Liver (tissue), 9 donors: ENCODE measurements around the gene ADAMTS2. TPM values are rescaled to one million over a fixed set of nuclear protein-coding genes. Genes with fewer than 3 reads are reported as not detected.

ENCODE experiments used
- DNase-seq: peaks from one replicate; pipeline ENCODE4 v3.0.0-alpha.2; 2017; ENCODE audit warnings: low spot score
- H3K27ac ChIP-seq, 2 donors: one replicate each; pipeline ENCODE4 v1.7.0; 2013; ENCODE audit warnings: inconsistent platforms in 2 of 2, low read length in 2 of 2, control low read depth in 1 of 2, low read depth in 1 of 2, mild to moderate bottlenecking in 1 of 2
- H3K27me3 ChIP-seq, 4 donors: one replicate each; pipeline versions ENCODE4 v1.6.1 to v1.7.0; 2013; ENCODE audit warnings: low read length in 3 of 4, inconsistent platforms in 1 of 4, mild to moderate bottlenecking in 1 of 4, moderate library complexity in 1 of 4; ENCODE audit not compliant: control insufficient read depth in 4 of 4, insufficient read depth in 4 of 4
- H3K36me3 ChIP-seq, 4 donors: one replicate each; pipeline versions ENCODE4 v1.6.1 to v1.7.0; 2013; ENCODE audit warnings: low read length in 3 of 4, mild to moderate bottlenecking in 3 of 4, low read depth in 1 of 4, moderate library complexity in 1 of 4; ENCODE audit not compliant: control insufficient read depth in 4 of 4, insufficient read depth in 3 of 4
- H3K4me1 ChIP-seq, 4 donors: one replicate each; pipeline versions ENCODE4 v1.6.1 to v1.7.0; 2013; ENCODE audit warnings: low read length in 3 of 4, mild to moderate bottlenecking in 3 of 4, moderate library complexity in 1 of 4; ENCODE audit not compliant: control insufficient read depth in 4 of 4, insufficient read depth in 4 of 4
- H3K4me3 ChIP-seq, 3 donors: one replicate each; pipeline versions ENCODE4 v1.6.1 to v1.7.0; 2013; ENCODE audit warnings: low read length in 3 of 3, control low read depth in 1 of 3, low read depth in 1 of 3, mild to moderate bottlenecking in 1 of 3
- H3K9ac ChIP-seq, 2 donors: one replicate each; pipeline ENCODE4 v1.7.0; 2013; ENCODE audit warnings: low read length in 2 of 2, mild to moderate bottlenecking in 2 of 2, moderate library complexity in 2 of 2, control low read depth in 1 of 2, low read depth in 1 of 2
- H3K9me3 ChIP-seq, 4 donors: one replicate each; pipeline versions ENCODE4 v1.6.1 to v1.7.0; 2013; ENCODE audit warnings: low read length in 3 of 4; ENCODE audit not compliant: control insufficient read depth in 4 of 4
- CTCF ChIP-seq: fragments of 150-350 bp; IDR thresholded peaks from 2 replicates; pipeline ENCODE4 v1.5.1; 2017; ENCODE audit warnings: improper control_type of control experiment, low read depth, low read length; ENCODE audit not compliant: missing input control
- FOXA1 ChIP-seq: IDR thresholded peaks from 2 replicates; pipeline ENCODE4 v1.6.1; 2016; ENCODE audit warnings: antibody characterized with exemption
- FOXA2 ChIP-seq: IDR thresholded peaks from 2 replicates; pipeline ENCODE4 v1.6.1; 2016; ENCODE audit warnings: antibody characterized with exemption
- GABPA ChIP-seq, 2 donors: IDR thresholded peaks in 1 of 2; conservative IDR thresholded peaks in 1 of 2; 2 replicates each; pipeline ENCODE4 v1.6.1; 2016; ENCODE audit warnings: antibody characterized with exemption in 2 of 2, mild to moderate bottlenecking in 1 of 2, moderate library complexity in 1 of 2
- HNF4A ChIP-seq, 2 donors: conservative IDR thresholded peaks; 2 replicates each; pipeline ENCODE4 v1.6.1; 2016; ENCODE audit warnings: antibody characterized with exemption in 2 of 2, mild to moderate bottlenecking in 2 of 2
- HNF4G ChIP-seq: IDR thresholded peaks from 2 replicates; pipeline ENCODE4 v1.6.1; 2016; ENCODE audit warnings: antibody characterized with exemption
- JUND ChIP-seq, 2 donors: IDR thresholded peaks; 2 replicates each; pipeline ENCODE4 v1.6.1; 2016; ENCODE audit warnings: antibody characterized with exemption in 2 of 2
- NR2F2 ChIP-seq: IDR thresholded peaks from 2 replicates; pipeline ENCODE4 v1.6.1; 2016; ENCODE audit warnings: antibody characterized with exemption
- RAD21 ChIP-seq, 2 donors: IDR thresholded peaks; 2 replicates each; pipeline ENCODE4 v1.6.1; 2016; ENCODE audit warnings: antibody characterized with exemption in 2 of 2, mild to moderate bottlenecking in 2 of 2
- REST ChIP-seq: IDR thresholded peaks from 2 replicates; pipeline ENCODE4 v1.6.1; 2016; ENCODE audit warnings: antibody characterized with exemption, mild to moderate bottlenecking
- RXRA ChIP-seq, 2 donors: IDR thresholded peaks; 2 replicates each; pipeline ENCODE4 v1.6.1; 2017 to 2018; ENCODE audit warnings: antibody characterized with exemption in 2 of 2, mild to moderate bottlenecking in 1 of 2
- SP1 ChIP-seq: IDR thresholded peaks from 2 replicates; pipeline ENCODE4 v1.6.1; 2018; ENCODE audit warnings: antibody characterized with exemption, mild to moderate bottlenecking
- TAF1 ChIP-seq: conservative IDR thresholded peaks from 2 replicates; pipeline ENCODE4 v1.6.1; 2016; ENCODE audit warnings: antibody characterized with exemption, mild to moderate bottlenecking
- YY1 ChIP-seq: IDR thresholded peaks from 2 replicates; pipeline ENCODE4 v1.6.1; 2016; ENCODE audit warnings: antibody characterized with exemption, mild to moderate bottlenecking
- ZBTB33 ChIP-seq: IDR thresholded peaks from 2 replicates; pipeline ENCODE4 v1.6.1; 2016; ENCODE audit warnings: antibody characterized with exemption
- WGBS: extraction: QIAGEN DNeasy Blood & Tissue Kit; methylation state at CpG from one replicate; pipeline ENCODE4 v1.1.7; 2013; 5-methylcytosine and 5-hydroxymethylcytosine counted together
- polyA plus RNA-seq, 2 donors: library from polyadenylated mRNA; stranded (reverse) in 1 of 2; unstranded in 1 of 2; fragments of 200-250 nt in 1 of 2; fragments of >200 nt in 1 of 2; fragmentation: Nextera tagmentation in 1 of 2; extraction: Ambion mirVana in 1 of 2; gene quantifications; one replicate each; pipeline versions ENCODE4 v1.2.1 to v1.2.3, GENCODE V29; 2013 to 2015
- total RNA-seq, 2 donors: library from RNA; depleted of rRNA; stranded (reverse); fragments of >200 nt; gene quantifications; one replicate each; pipeline ENCODE4 v1.2.3, GENCODE V29; 2014
- donor health status: healthy.
- donor health status: healthy.
- donor health status: healthy.
- donor health status: healthy.
- donor health status: healthy.

Gene ADAMTS2
- total and polyA plus RNA-seq, 4 donors: 2.7 to 24.3 (median 12.0) TPM

- no peak overlapping the region for H3K4me3 ChIP-seq
- H3K36me3 ChIP-seq: no peaks in the 10 kb centered on the region
- no peaks in the 10 kb centered on the region for H3K9me3 ChIP-seq
- no peak for TF ChIP-seq SP1
- TF ChIP-seq RAD21 (IDR thresholded peaks at IDR 0.05): no peak
- TF ChIP-seq HNF4G: no peak
- no peak for TF ChIP-seq HNF4A (conservative IDR thresholded peaks at IDR 0.05)
- TF ChIP-seq CTCF: no peak
- TF ChIP-seq JUND (IDR thresholded peaks at IDR 0.05): no peak
- peaks cover 4 to 14% (median 10%) of the 10 kb centered on the region in 4 donors for H3K4me1 ChIP-seq
- no peak overlapping the region for H3K9ac ChIP-seq
- DNase-seq: no peak
- peaks cover 0 to 27% (median 3%) of the 10 kb centered on the region in 4 donors for H3K27me3 ChIP-seq
- peak overlapping the region in 1 of 2 donors; percentile 38 for H3K27ac ChIP-seq
- 63% methylated on average over 7 of the region's 7 CpGs for WGBS
Observed at GRCh38 chr5:179346401-179346800, 1.1 kb upstream of the ADAMTS2 start.

- Histone ChIP-seq H3K4me1 (peaks cover 4 to 14% (median 10%) of the 10 kb centered on the region in 4 donors), H3K27me3 (peaks cover 0 to 23% (median 3%) of the 10 kb centered on the region in 4 donors), H3K36me3 (no peaks in the 10 kb centered on the region), H3K27ac (no peak overlapping the region), H3K9me3 (no peaks in the 10 kb centered on the region), H3K9ac (no peak overlapping the region), H3K4me3 (peak overlapping the region in 1 of 3 donors; percentile 49)
- TF ChIP-seq FOXA1 (no peak), HNF4A (conservative IDR thresholded peaks at IDR 0.05) (no peak), REST (no peak), GABPA (IDR thresholded peaks at IDR 0.05 in 1 of 2, conservative IDR thresholded peaks at IDR 0.05 in 1 of 2) (no peak), TAF1 (no peak), NR2F2 (no peak), RAD21 (IDR thresholded peaks at IDR 0.05) (no peak), YY1 (no peak), CTCF (no peak), ZBTB33 (no peak), RXRA (IDR thresholded peaks at IDR 0.05) (no peak), FOXA2 (no peak)
- under 1% methylated on average over 36 of the region's 36 CpGs for WGBS
- no peak for DNase-seq
Observed at GRCh38 chr5:179345183-179345432, 153 bp downstream of the ADAMTS2 start.
